ENCODE results near the gene PAPPA2. TPM values are rescaled to one million over a fixed set of nuclear protein-coding genes. Genes with fewer than 3 reads are reported as not detected.

Gene PAPPA2
- total and polyA plus RNA-seq, 2 donors (not counting 1 experiment from before 2014, with no cell fraction given) = not detected

DNA sequence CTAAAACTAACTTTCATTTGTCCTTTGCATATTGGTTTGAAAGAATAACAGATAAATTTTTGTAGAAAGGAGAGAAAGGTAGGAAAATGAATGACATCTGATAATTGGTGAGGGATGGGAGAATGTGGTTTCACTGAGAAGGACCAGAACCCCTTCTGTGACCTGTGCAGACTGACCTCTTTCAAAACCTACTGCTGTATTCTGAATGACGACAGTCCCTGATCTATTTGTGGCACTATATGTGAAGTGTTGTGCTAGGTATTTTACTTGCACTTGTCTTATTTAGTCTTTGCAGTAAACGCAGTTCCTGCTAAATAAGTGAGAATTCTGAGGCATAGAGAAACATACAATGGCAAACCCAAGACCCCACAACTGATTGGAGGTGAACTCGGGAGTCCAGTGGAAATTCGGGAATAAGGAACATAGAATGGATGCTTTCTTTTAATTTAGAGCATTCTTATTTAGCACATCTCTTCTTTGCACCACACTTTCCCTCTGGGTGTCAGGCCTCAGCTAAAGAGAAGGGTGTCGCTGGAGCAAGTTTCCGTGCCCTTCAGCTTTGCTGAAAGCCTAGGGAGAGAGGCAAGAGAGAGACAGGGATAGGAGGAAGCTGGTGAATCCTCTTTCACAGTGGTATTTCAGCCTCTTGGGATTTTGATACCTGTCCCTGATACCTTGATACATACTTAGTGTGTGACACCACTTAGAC lies 230.2 kb downstream of the PAPPA2 start:
- POLR2A ChIA-PET = no interaction called here
- H3K27me3 ChIP-seq (replicated peaks in 1 of 4; ENCODE audit: control extremely low read depth in 1 of 4, control insufficient read depth in 3 of 4, insufficient read depth in 4 of 4, low read length in 3 of 4) = no peaks in the 10 kb centered on the region
- ATAC-seq (ENCODE audit: low read depth) (no peak), DNase-seq (no peak)
- no peaks in the 10 kb centered on the region for H4K20me1 ChIP-seq (ENCODE audit: control insufficient read depth, insufficient read depth, low read length, poor library complexity, severe bottlenecking)
- H3K4me2 ChIP-seq (replicated peaks; ENCODE audit: low read depth, low read length, poor library complexity, severe bottlenecking) = no peak overlapping the region
- no peak overlapping the region for H3K27ac ChIP-seq (ENCODE audit: low read length in 2 of 2)
- H3K27me3 Mint-ChIP-seq = peaks cover 26% of the 10 kb centered on the region
- H3K9me3 ChIP-seq (ENCODE audit: control extremely low read depth in 1 of 3, control insufficient read depth in 2 of 3, insufficient read depth in 1 of 3, low read length in 2 of 3) = no peaks in the 10 kb centered on the region
- no peaks in the 10 kb centered on the region for H3K79me2 ChIP-seq (ENCODE audit: control insufficient read depth, insufficient read depth, low read length)
- H3K9me3 Mint-ChIP-seq (ENCODE audit: insufficient read depth) = no peaks in the 10 kb centered on the region
- intact Hi-C loops (cut with micrococcal nuclease) = loop anchor here (5.0 kb wide), 1 partner anchor 1321 kb away; no protein-coding TSS in a partner anchor
- no peak overlapping the region for H3K9ac ChIP-seq (ENCODE audit: low read length)
- no peaks in the 10 kb centered on the region for H3K36me3 ChIP-seq (replicated peaks in 1 of 2; ENCODE audit: control extremely low read depth in 1 of 2, control insufficient read depth in 1 of 2, extremely low read depth in 1 of 2, insufficient read depth in 2 of 2, low read length in 1 of 2)
- no peak overlapping the region for H3K27ac Mint-ChIP-seq
- no peaks in the 10 kb centered on the region for H3K4me1 ChIP-seq (ENCODE audit: control insufficient read depth in 2 of 2, insufficient read depth in 2 of 2, low read length in 2 of 2)
- no peaks in the 10 kb centered on the region for H3K4me1 Mint-ChIP-seq
- H2AFZ ChIP-seq (ENCODE audit: insufficient read depth, low read depth, low read length, poor library complexity, severe bottlenecking) = no peak overlapping the region
- CTCF ChIA-PET = no interaction called here
- WGBS (ENCODE audit: insufficient coverage) = no CpG with 5 or more reads among the region's 6 CpGs
- H3K4me3 Mint-ChIP-seq = no peak overlapping the region
- no peak for TF ChIP-seq EZH2 (IDR thresholded peaks at IDR 0.05; ENCODE audit: borderline replicate concordance, insufficient read depth, low read depth, low read length, poor library complexity, severe bottlenecking)
- TF ChIP-seq, protein P1, sequence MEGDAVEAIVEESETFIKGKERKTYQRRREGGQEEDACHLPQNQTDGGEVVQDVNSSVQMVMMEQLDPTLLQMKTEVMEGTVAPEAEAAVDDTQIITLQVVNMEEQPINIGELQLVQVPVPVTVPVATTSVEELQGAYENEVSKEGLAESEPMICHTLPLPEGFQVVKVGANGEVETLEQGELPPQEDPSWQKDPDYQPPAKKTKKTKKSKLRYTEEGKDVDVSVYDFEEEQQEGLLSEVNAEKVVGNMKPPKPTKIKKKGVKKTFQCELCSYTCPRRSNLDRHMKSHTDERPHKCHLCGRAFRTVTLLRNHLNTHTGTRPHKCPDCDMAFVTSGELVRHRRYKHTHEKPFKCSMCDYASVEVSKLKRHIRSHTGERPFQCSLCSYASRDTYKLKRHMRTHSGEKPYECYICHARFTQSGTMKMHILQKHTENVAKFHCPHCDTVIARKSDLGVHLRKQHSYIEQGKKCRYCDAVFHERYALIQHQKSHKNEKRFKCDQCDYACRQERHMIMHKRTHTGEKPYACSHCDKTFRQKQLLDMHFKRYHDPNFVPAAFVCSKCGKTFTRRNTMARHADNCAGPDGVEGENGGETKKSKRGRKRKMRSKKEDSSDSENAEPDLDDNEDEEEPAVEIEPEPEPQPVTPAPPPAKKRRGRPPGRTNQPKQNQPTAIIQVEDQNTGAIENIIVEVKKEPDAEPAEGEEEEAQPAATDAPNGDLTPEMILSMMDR (IDR thresholded peaks at IDR 0.05) = no peak
- no peak overlapping the region for H3K4me3 ChIP-seq (ENCODE audit: control extremely low read depth in 1 of 5, extremely low read depth in 1 of 5, insufficient read depth in 1 of 5, low read depth in 2 of 5, low read length in 4 of 5)

DNA sequence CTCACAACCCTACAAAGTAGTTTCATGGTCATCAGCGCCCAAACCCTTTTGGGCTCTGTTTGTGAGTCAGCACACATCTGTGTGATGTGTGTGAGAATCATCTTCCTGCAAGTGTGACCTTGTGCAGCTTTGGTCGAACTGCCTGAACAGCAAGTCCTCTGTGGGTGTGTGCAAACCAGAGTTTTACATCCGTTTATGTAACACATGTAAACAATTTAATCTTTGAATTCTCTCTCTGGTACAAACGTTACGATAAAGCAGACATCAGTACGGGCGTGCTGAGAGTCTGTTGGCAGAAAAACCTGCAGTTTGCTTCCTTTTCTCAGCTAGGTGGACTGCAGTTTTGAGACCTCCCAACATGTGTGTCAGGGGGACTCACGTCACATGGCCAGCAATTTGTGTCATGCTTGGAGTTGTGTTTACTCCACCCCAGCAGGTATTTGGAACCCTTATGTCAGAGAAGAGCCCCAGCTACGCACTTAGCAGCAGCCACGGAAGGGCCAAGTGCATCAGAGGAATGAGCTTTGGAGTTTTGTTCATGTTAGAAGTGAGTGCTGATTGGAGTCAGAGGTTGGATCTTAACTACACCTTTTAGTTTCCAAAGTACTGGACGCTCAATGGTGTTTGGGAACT lies 230.8 kb downstream of the PAPPA2 start:
- Mint-ChIP-seq H3K4me1 (no peaks in the 10 kb centered on the region), H3K4me3 (no peak overlapping the region), H3K27me3 (peaks cover 26% of the 10 kb centered on the region), H3K27ac (no peak overlapping the region), H3K9me3 (ENCODE audit: insufficient read depth) (no peaks in the 10 kb centered on the region)
- WGBS (ENCODE audit: insufficient coverage) = 83% methylated on average over 7 of the region's 11 CpGs
- H4K20me1 ChIP-seq (ENCODE audit: control insufficient read depth, insufficient read depth, low read length, poor library complexity, severe bottlenecking) = no peaks in the 10 kb centered on the region
- DNase-seq = no peak
- no peaks in the 10 kb centered on the region for H3K27me3 ChIP-seq (replicated peaks in 1 of 4; ENCODE audit: control extremely low read depth in 1 of 4, control insufficient read depth in 3 of 4, insufficient read depth in 4 of 4, low read length in 3 of 4)
- H3K27ac ChIP-seq (ENCODE audit: low read length in 2 of 2) = no peak overlapping the region
- TF ChIP-seq EZH2 (IDR thresholded peaks at IDR 0.05; ENCODE audit: borderline replicate concordance, insufficient read depth, low read depth, low read length, poor library complexity, severe bottlenecking) = no peak
- TF ChIP-seq, protein P1 (IDR thresholded peaks at IDR 0.05) = no peak
- H3K79me2 ChIP-seq (ENCODE audit: control insufficient read depth, insufficient read depth, low read length) = no peaks in the 10 kb centered on the region
- H3K36me3 ChIP-seq (replicated peaks in 1 of 2; ENCODE audit: control extremely low read depth in 1 of 2, control insufficient read depth in 1 of 2, extremely low read depth in 1 of 2, insufficient read depth in 2 of 2, low read length in 1 of 2) = no peaks in the 10 kb centered on the region
- intact Hi-C loops (cut with micrococcal nuclease) = loop anchor here (5.0 kb wide), 1 partner anchor 1322 kb away; no protein-coding TSS in a partner anchor
- no peaks in the 10 kb centered on the region for H3K4me1 ChIP-seq (ENCODE audit: control insufficient read depth in 2 of 2, insufficient read depth in 2 of 2, low read length in 2 of 2)
- no peak overlapping the region for H2AFZ ChIP-seq (ENCODE audit: insufficient read depth, low read depth, low read length, poor library complexity, severe bottlenecking)
- CTCF ChIA-PET = no interaction called here
- no peak overlapping the region for H3K4me2 ChIP-seq (replicated peaks; ENCODE audit: low read depth, low read length, poor library complexity, severe bottlenecking)
- H3K4me3 ChIP-seq (ENCODE audit: control extremely low read depth in 1 of 5, extremely low read depth in 1 of 5, insufficient read depth in 1 of 5, low read depth in 2 of 5, low read length in 4 of 5) = no peak overlapping the region
- H3K9me3 ChIP-seq (ENCODE audit: control extremely low read depth in 1 of 3, control insufficient read depth in 2 of 3, insufficient read depth in 1 of 3, low read length in 2 of 3) = no peaks in the 10 kb centered on the region
- no peak for ATAC-seq (ENCODE audit: low read depth)
- H3K9ac ChIP-seq (ENCODE audit: low read length) = no peak overlapping the region
- POLR2A ChIA-PET = no interaction called here

Measured in B cell (primary cell).